ENCODE results near the gene NKIRAS1.
"Not testable (repeated sequence)": the region's sequence is repeated elsewhere in the genome, so short reads cannot be mapped to it uniquely, and the experiment has no call there.

NKIRAS1 gene

GRCh38 chr3:23885210-23885609, 31.6 kb downstream of the NKIRAS1 start:
- TF ChIP-seq JUND (IDR thresholded peaks at IDR 0.05; ENCODE audit: low read depth) = no peak
- in situ Hi-C loops (cut with HindIII; ENCODE audit: low pct_unique_long_range_greater_than_20kb, low sequenced_read_pairs) = no loop called here
- DNase-seq (ENCODE audit: low read depth in 1 of 2, low spot score in 1 of 2) = no peak

- peak in 1 of 2 experiments; percentile 23 for DNase-seq (ENCODE audit: low read depth in 1 of 2, low spot score in 1 of 2)
- no peak for TF ChIP-seq JUND (IDR thresholded peaks at IDR 0.05; ENCODE audit: low read depth)
- in situ Hi-C loops (cut with HindIII; ENCODE audit: low pct_unique_long_range_greater_than_20kb, low sequenced_read_pairs) = no loop called here
Observed at GRCh38 chr3:23884481-23884880, 32.3 kb downstream of the NKIRAS1 start.

DNA sequence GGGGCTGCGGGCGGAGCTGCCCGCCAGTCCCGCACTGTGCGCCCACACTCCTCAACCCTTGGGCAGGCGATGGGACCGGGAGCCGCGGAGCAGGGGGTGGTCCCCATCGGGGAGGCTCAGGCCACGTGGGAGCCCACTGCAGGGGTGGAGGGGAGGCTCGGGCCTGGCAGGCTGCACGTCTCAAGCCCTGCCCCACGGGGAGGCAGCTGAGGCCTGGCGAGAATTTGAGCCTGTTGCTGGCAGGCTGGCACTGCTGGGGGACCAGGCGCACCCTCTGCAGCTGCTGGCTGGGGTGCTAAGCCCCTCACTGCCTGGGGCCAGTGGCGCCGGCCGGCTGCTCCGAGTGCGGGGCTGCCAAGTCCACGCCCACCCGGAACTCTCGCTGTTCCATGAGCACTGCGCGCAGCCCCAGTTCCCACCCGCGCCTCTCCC, 34.3 kb downstream of the NKIRAS1 start:
- TF ChIP-seq JUND (IDR thresholded peaks at IDR 0.05; ENCODE audit: low read depth) = no peak
- DNase-seq (ENCODE audit: low read depth in 1 of 2, low spot score in 1 of 2) = no peak
- in situ Hi-C loops (cut with HindIII; ENCODE audit: low pct_unique_long_range_greater_than_20kb, low sequenced_read_pairs) = no loop called here

DNA sequence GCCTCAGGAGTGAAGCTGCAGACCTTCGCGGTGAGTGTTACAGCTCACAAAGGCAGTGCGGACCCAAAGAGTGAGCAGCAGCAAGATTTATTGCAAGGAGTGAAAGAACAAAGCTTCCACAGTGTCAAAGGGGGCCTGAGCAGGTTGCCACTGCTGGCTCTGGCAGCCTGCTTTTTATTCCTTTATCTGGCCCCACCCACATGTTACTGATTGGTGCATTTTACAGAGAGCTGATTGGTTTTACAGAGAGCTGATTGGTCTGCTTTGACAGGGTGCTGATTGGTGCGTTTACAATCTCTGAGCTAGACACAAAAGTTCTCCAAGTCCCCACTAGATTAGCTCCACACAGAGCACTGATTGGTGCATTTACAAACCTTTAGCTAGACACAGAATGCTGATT, 34.8 kb downstream of the NKIRAS1 start:
- DNase-seq (ENCODE audit: low read depth in 1 of 2, low spot score in 1 of 2); in situ Hi-C loops (cut with HindIII; ENCODE audit: low pct_unique_long_range_greater_than_20kb, low sequenced_read_pairs): not testable (repeated sequence)

DNA sequence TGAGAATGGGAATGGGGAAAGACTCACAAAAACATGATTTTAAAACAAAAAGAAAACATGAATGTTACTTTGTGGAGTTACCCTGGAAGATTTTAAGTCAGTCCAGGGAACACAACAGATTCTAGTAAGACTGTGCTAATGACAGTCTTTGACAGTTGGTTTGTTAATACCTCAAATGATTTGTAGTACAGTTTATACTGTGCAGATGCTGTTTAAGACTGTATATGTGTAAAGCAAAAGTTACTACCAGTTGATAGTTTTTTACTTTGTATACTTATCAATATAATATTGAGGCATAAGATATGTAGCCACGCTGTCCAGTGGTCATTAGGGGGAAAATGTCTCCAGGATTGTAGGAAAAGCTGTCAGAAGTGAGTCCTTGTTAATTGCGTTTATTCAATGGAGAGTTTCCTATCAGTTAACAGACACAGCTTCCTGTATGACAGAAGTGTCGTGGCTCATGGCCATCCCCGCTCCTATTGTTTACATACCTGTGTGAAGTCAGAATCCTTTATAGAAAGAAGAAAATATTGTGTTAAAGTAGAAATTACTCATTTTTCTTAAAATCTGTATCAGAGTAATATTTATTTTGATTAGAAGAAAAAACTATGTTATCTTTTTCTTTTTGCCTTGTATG, 36.0 kb downstream of the NKIRAS1 start:
- in situ Hi-C loops (cut with HindIII; ENCODE audit: low pct_unique_long_range_greater_than_20kb, low sequenced_read_pairs) = no loop called here
- no peak for TF ChIP-seq JUND (IDR thresholded peaks at IDR 0.05; ENCODE audit: low read depth)
- no peak for DNase-seq (ENCODE audit: low read depth in 1 of 2, low spot score in 1 of 2)

DNA sequence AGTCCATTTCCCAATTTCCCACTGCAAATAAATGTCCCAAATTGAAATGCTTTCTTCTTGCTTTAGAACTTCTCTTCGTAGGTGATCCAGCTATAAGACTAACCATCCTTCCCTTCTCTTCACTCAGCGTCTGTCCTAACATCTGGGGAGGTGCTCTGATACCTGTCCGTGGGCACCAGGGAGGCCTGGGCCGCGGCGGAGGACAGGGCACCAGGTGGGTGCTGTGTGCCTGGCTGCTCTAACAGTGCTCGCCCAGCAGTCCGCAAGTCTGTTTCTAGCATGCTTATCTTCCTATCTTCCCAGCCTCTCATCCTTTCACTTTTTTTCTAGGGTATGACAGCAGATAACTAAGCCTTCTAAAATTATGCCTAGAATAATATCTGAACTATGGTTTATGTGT, 37.3 kb downstream of the NKIRAS1 start:
- DNase-seq (ENCODE audit: low read depth in 1 of 2, low spot score in 1 of 2) = no peak
- in situ Hi-C loops (cut with HindIII; ENCODE audit: low pct_unique_long_range_greater_than_20kb, low sequenced_read_pairs) = no loop called here
- no peak for TF ChIP-seq JUND (IDR thresholded peaks at IDR 0.05; ENCODE audit: low read depth)

- in situ Hi-C loops (cut with HindIII; ENCODE audit: low pct_unique_long_range_greater_than_20kb, low sequenced_read_pairs) = no loop called here
- no peak for DNase-seq (ENCODE audit: low read depth in 1 of 2, low spot score in 1 of 2)
- TF ChIP-seq JUND (IDR thresholded peaks at IDR 0.05; ENCODE audit: low read depth) = no peak
Observed at GRCh38 chr3:23877329-23877980, 39.3 kb downstream of the NKIRAS1 start.

DNA sequence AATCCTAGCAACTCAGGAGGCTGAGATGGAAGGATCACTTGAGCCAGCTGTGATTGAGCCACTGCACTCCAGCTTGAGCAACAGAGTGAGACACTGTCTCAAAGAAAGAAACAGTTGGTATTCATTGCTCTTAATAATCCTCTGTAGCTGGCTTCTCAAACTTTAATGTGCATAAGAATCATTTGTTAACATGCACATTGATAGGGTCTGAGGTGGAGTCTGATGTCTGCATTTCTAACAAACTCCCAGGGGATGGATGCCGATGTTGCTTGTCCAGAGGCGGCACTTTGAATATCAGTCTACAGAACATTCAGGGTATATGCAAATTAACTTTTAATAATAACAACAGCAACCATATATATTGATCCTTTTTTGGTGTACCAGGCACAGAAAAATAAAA, 39.9 kb downstream of the NKIRAS1 start:
- in situ Hi-C loops (cut with HindIII; ENCODE audit: low pct_unique_long_range_greater_than_20kb, low sequenced_read_pairs) = no loop called here
- no peak for DNase-seq (ENCODE audit: low read depth in 1 of 2, low spot score in 1 of 2)
- TF ChIP-seq JUND (IDR thresholded peaks at IDR 0.05; ENCODE audit: low read depth) = no peak

GRCh38 chr3:23875113-23875725, 41.6 kb downstream of the NKIRAS1 start:
- in situ Hi-C loops (cut with HindIII; ENCODE audit: low pct_unique_long_range_greater_than_20kb, low sequenced_read_pairs) = no loop called here
- DNase-seq (ENCODE audit: low read depth in 1 of 2, low spot score in 1 of 2) = no peak
- TF ChIP-seq JUND (IDR thresholded peaks at IDR 0.05; ENCODE audit: low read depth) = no peak

- DNase-seq (ENCODE audit: low read depth in 1 of 2, low spot score in 1 of 2) = no peak
- in situ Hi-C loops (cut with HindIII; ENCODE audit: low pct_unique_long_range_greater_than_20kb, low sequenced_read_pairs) = no loop called here
- TF ChIP-seq JUND (IDR thresholded peaks at IDR 0.05; ENCODE audit: low read depth) = no peak
Observed at GRCh38 chr3:23874359-23875112, 42.3 kb downstream of the NKIRAS1 start.

GRCh38 chr3:23873941-23874340, 42.8 kb downstream of the NKIRAS1 start:
- no peak for DNase-seq (ENCODE audit: low read depth in 1 of 2, low spot score in 1 of 2)
- in situ Hi-C loops (cut with HindIII; ENCODE audit: low pct_unique_long_range_greater_than_20kb, low sequenced_read_pairs) = no loop called here
- no peak for TF ChIP-seq JUND (IDR thresholded peaks at IDR 0.05; ENCODE audit: low read depth)

GRCh38 chr3:23872330-23872729, 44.5 kb downstream of the NKIRAS1 start:
- in situ Hi-C loops (cut with HindIII; ENCODE audit: low pct_unique_long_range_greater_than_20kb, low sequenced_read_pairs) = no loop called here
- TF ChIP-seq JUND (IDR thresholded peaks at IDR 0.05; ENCODE audit: low read depth) = no peak

DNA sequence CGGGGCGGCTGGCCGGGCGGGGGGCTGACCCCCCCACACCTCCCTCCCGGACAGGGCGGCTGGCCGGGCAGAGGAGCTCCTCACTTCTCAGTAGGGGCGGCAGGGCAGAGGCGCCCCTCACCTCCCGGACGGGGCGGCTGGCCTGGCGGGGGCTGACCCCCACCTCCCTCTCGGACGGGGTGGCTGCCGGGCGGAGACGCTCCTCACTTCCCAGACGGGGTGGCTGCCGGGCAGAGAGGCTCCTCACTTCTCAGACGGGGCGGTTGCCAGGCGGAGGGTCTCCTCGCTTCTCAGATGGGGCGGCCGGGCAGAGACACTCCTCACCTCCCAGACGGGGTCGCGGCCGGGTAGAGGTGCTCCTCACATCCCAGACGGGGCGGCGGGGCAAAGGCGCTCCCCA, 45.4 kb downstream of the NKIRAS1 start:
- DNase-seq (ENCODE audit: low read depth in 1 of 2, low spot score in 1 of 2); in situ Hi-C loops (cut with HindIII; ENCODE audit: low pct_unique_long_range_greater_than_20kb, low sequenced_read_pairs): not testable (repeated sequence)

More at GRCh38 chr3:23872330-23872729, 44.5 kb downstream of the NKIRAS1 start:
- DNase-seq (ENCODE audit: low read depth in 1 of 2, low spot score in 1 of 2) = no peak

DNA sequence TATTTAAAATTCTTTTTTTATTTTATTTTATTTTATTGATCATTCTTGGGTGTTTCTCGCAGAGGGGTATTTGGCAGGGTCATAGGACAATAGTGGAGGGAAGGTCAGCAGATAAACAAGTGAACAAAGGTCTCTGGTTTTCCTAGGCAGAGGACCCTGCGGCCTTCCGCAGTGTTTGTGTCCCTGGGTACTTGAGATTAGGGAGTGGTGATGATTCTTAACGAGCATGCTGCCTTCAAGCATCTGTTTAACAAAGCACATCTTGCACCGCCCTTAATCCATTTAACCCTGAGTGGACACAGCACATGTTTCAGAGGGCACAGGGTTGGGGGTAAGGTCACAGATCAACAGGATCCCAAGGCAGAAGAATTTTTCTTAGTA, 46.1 kb downstream of the NKIRAS1 start:
- in situ Hi-C loops (cut with HindIII; ENCODE audit: low pct_unique_long_range_greater_than_20kb, low sequenced_read_pairs); DNase-seq (ENCODE audit: low read depth in 1 of 2, low spot score in 1 of 2): not testable (repeated sequence)
